HepG2 (cell line): ENCODE measurements around the gene PUS7. TPM values are rescaled to one million over a fixed set of nuclear protein-coding genes. Genes with fewer than 3 reads are reported as not detected.

ENCODE experiments used
- ATAC-seq: fragments of 200-7000 bp; cut with Tn5 transposase; 3 replicates; pipeline ENCODE4 v1.9.1; 2020; ENCODE audit warnings: mild to moderate bottlenecking, moderate library complexity
- BruUV-seq: library from RNA; stranded (reverse); fragments of 400-500 nt; replicated peaks from 2 replicates; lab custom pipeline; 2021; lab: Mats Ljungman, UMichigan
- CTCF ChIA-PET: fragments of 300-600 bp; formaldehyde crosslinking; extraction: SDS; loops from one replicate; lab custom pipeline; 2021; ENCODE audit warnings: low total read pairs, inconsistent platforms, low intra/inter-chr PET ratio; lab: Yijun Ruan, JAX
- POLR2A ChIA-PET: fragments of 350-600 bp; sonication (Branson Sonifier 250); formaldehyde crosslinking; loops from one replicate; lab custom pipeline; 2020; ENCODE audit warnings: antibody characterized with exemption, inconsistent platforms; lab: Yijun Ruan, JAX
- DNase-seq: peaks from one replicate; pipeline ENCODE4 v3.0.0-alpha.2; 2015; ENCODE audit warnings: low spot score
- FAIRE-seq: peaks from 3 replicates; lab custom pipeline; 2011; peaks lifted over from hg19 to GRCh38; lab: Jason Lieb, UNC
- H2AFZ ChIP-seq: one replicate; pipeline ENCODE4 v1.6.1; 2011; ENCODE audit warnings: low read length, inconsistent platforms
- H3K27ac ChIP-seq: fragments of 300-600 bp; 3 replicates; pipeline ENCODE4 v1.8.0; 2011; ENCODE audit warnings: mixed run types, mild to moderate bottlenecking, mixed read lengths, low read length, inconsistent platforms; ENCODE audit not compliant: insufficient read depth; ENCODE audit errors: extremely low read length
- H3K27me3 ChIP-seq, 2 experiments: fragments of 200-600 bp in 1 of 2; 2 replicates in 1 of 2; 3 replicates in 1 of 2; pipeline versions ENCODE4 v1.6.0 to v1.8.0; 2011; ENCODE audit warnings: low read length in 2 of 2, mild to moderate bottlenecking in 2 of 2, moderate library complexity in 2 of 2, inconsistent platforms in 1 of 2; ENCODE audit not compliant: insufficient read depth in 2 of 2, control insufficient read depth in 1 of 2
- H3K36me3 ChIP-seq, 2 experiments: fragments of 200-600 bp in 1 of 2; replicated peaks in 1 of 2; 2 replicates in 1 of 2; 3 replicates in 1 of 2; pipeline versions ENCODE4 v1.5.1 to v1.8.0; 2011; ENCODE audit warnings: low read length in 2 of 2, inconsistent platforms in 1 of 2; ENCODE audit not compliant: insufficient read depth in 2 of 2, control insufficient read depth in 1 of 2
- H3K4me1 ChIP-seq: 2 replicates; pipeline ENCODE4 v1.5.1; 2012; ENCODE audit warnings: low read length, inconsistent platforms; ENCODE audit not compliant: insufficient read depth
- H3K4me2 ChIP-seq: 2 replicates; pipeline ENCODE4 v1.6.0; 2011; ENCODE audit warnings: low read depth, low read length, inconsistent platforms
- H3K4me3 ChIP-seq, 3 experiments: fragments of 200-600 bp in 1 of 3; sonication (generic), shearing (Covaris generic) in 1 of 3; replicated peaks in 1 of 3; 2 replicates each; pipeline ENCODE4 v1.5.1; 2011 to 2016; ENCODE audit warnings: low read length in 3 of 3, inconsistent platforms in 2 of 3, low read depth in 2 of 3, mild to moderate bottlenecking in 2 of 3, control low read depth in 1 of 3, mixed read lengths in 1 of 3; ENCODE audit not compliant: insufficient read depth in 1 of 3
- H3K79me2 ChIP-seq: one replicate; pipeline ENCODE4 v1.6.1; 2011; ENCODE audit warnings: low read length, inconsistent platforms; ENCODE audit not compliant: insufficient read depth
- H3K9ac ChIP-seq: 2 replicates; pipeline ENCODE4 v1.6.0; 2011; ENCODE audit warnings: mild to moderate bottlenecking, low read depth, low read length, inconsistent platforms; ENCODE audit not compliant: insufficient read depth
- H3K9me3 ChIP-seq: 2 replicates; pipeline ENCODE4 v1.5.1; 2012; ENCODE audit warnings: mild to moderate bottlenecking, low read length
- H4K20me1 ChIP-seq: 2 replicates; pipeline ENCODE4 v1.6.0; 2011; ENCODE audit warnings: inconsistent platforms, mild to moderate bottlenecking, low read length, moderate library complexity; ENCODE audit not compliant: insufficient read depth
- CCAR2 ChIP-seq: fragments of 200-400 bp; formaldehyde crosslinking; optimal IDR thresholded peaks from 2 replicates; pipeline ENCODE3; 2018; ENCODE audit warnings: low read depth, mild to moderate bottlenecking, low read length, moderate library complexity
- FLYWCH1 ChIP-seq: sonication (generic); formaldehyde crosslinking; IDR thresholded peaks from 2 replicates; pipeline ENCODE4 v1.8.1; 2023; ENCODE audit warnings: mild to moderate bottlenecking, missing genetic modification reagents
- GPN1 ChIP-seq: sonication (generic); formaldehyde crosslinking; IDR thresholded peaks from 2 replicates; pipeline ENCODE4 v1.5.1; 2020; ENCODE audit warnings: missing genetic modification reagents, borderline replicate concordance
- HDAC2 ChIP-seq: sonication (generic); formaldehyde crosslinking; IDR thresholded peaks from 2 replicates; pipeline ENCODE4 v1.4.0; 2020; ENCODE audit warnings: missing genetic modification reagents
- HMG20A ChIP-seq: IDR thresholded peaks from 2 replicates; pipeline ENCODE4 v1.6.1; 2016; ENCODE audit warnings: borderline replicate concordance
- IKZF4 ChIP-seq: sonication (generic); formaldehyde crosslinking; IDR thresholded peaks from 2 replicates; pipeline ENCODE4 v1.5.1; 2020; ENCODE audit warnings: borderline replicate concordance, mild to moderate bottlenecking, low read depth, missing genetic modification reagents; ENCODE audit errors: not compliant biosample characterization
- IKZF5 ChIP-seq: IDR thresholded peaks from 2 replicates; pipeline ENCODE4 v1.6.1; 2018; ENCODE audit warnings: missing genetic modification reagents, mild to moderate bottlenecking, missing compliant biosample characterization
- KLF15 ChIP-seq: sonication (generic); formaldehyde crosslinking; IDR thresholded peaks from 2 replicates; pipeline ENCODE4 v1.8.1; 2023; ENCODE audit warnings: borderline replicate concordance, mild to moderate bottlenecking, inconsistent platforms, missing genetic modification reagents, mixed read lengths
- KMT2B ChIP-seq: IDR thresholded peaks from 2 replicates; pipeline ENCODE4 v1.6.1; 2016; ENCODE audit warnings: missing genetic modification reagents, missing compliant biosample characterization
- REL ChIP-seq: sonication (generic); formaldehyde crosslinking; conservative IDR thresholded peaks from 2 replicates; pipeline ENCODE4 v1.8.0; 2022; ENCODE audit warnings: mild to moderate bottlenecking, missing genetic modification reagents, moderate library complexity
- TRIM22 ChIP-seq: fragments of 450-650 bp; IDR thresholded peaks from 2 replicates; pipeline ENCODE4 v1.6.1; 2017
- ZNF276 ChIP-seq: sonication (generic); formaldehyde crosslinking; IDR thresholded peaks from 2 replicates; pipeline ENCODE4 v1.4.0; 2020; ENCODE audit warnings: mild to moderate bottlenecking, low read depth, missing genetic modification reagents
- ZNF383 ChIP-seq: sonication (generic); formaldehyde crosslinking; IDR thresholded peaks from 2 replicates; pipeline ENCODE4 v1.4.0; 2020; ENCODE audit warnings: missing genetic modification reagents, mild to moderate bottlenecking, borderline replicate concordance
- ZNF589 ChIP-seq: sonication (generic); formaldehyde crosslinking; conservative IDR thresholded peaks from 2 replicates; pipeline ENCODE4 v1.8.0; 2022; ENCODE audit warnings: mild to moderate bottlenecking, moderate library complexity, missing genetic modification reagents
- ZNF704 ChIP-seq: sonication (generic); formaldehyde crosslinking; IDR thresholded peaks from 2 replicates; pipeline ENCODE4 v1.8.1; 2023; ENCODE audit warnings: mild to moderate bottlenecking, inconsistent platforms, moderate library complexity, missing genetic modification reagents, borderline replicate concordance
- ZNF841 ChIP-seq: sonication (generic); formaldehyde crosslinking; IDR thresholded peaks from 2 replicates; pipeline ENCODE4 v1.8.1; 2023; ENCODE audit warnings: missing genetic modification reagents, borderline replicate concordance
- WGBS: methylation state at CpG from one replicate; pipeline ENCODE4 v1.1.6; 2017; ENCODE audit warnings: low lambda C conversion rate; 5-methylcytosine and 5-hydroxymethylcytosine counted together
- in situ Hi-C: cut with HindIII; loops from 2 replicates; pipeline ENCODE4 v1.10.0; 2017; ENCODE audit warnings: low pct_unique_long_range_greater_than_20kb; ENCODE audit not compliant: extremely low pct_ligation_motif_present
- intact Hi-C: fragments of 100-400 bp; cut with micrococcal nuclease; formaldehyde crosslinking; loops from one replicate; pipeline ENCODE4 v1.10.0; 2022; ENCODE audit not compliant: unreplicated experiment
- polyA plus RNA-seq, 8 experiments: library from polyadenylated mRNA; depleted of rRNA in 3 of 8; stranded (reverse) in 7 of 8; unstranded in 1 of 8; fragments of >200 nt; fragmentation: Illumina TruSeq in 4 of 8; extraction: Trizol in 4 of 8; gene quantifications; 2 replicates each; pipeline versions ENCODE4 v1.2.1 to v1.2.3, GENCODE V29; 2011 to 2016; ENCODE audit warnings: low read depth in 4 of 8, missing spikeins in 1 of 8, mixed read lengths in 1 of 8; ENCODE audit not compliant: insufficient read depth in 1 of 8
- total RNA-seq, 5 experiments: library from RNA; depleted of rRNA; stranded (reverse); fragments of >200 nt; fragmentation: Illumina TruSeq; extraction: Trizol; gene quantifications; 2 replicates each; pipeline ENCODE4 v1.2.3, GENCODE V29; 2016; ENCODE audit warnings: low read depth in 1 of 5

PUS7 gene
- total and polyA plus RNA-seq, 2 of the 13 experiments (the other 11 are each of a cell fraction or from before 2014, with no cell fraction given), result 14.4 to 41.2 TPM

GRCh38 chr7:105521027-105521716, 899 bp downstream of the PUS7 start:
- Histone ChIP-seq H3K27me3 (no peaks in the 10 kb centered on the region), H2AFZ (no peak overlapping the region), H3K36me3 (peaks cover 0 to 21% of the 10 kb centered on the region in 2 experiments; a peak in 3 of 5 replicates), H4K20me1 (no peaks in the 10 kb centered on the region), H3K4me2 (peak overlapping the region; percentile 90), H3K4me1 (peaks cover 32% of the 10 kb centered on the region), H3K27ac (peak overlapping the region; percentile 97), H3K9me3 (no peaks in the 10 kb centered on the region), H3K79me2 (peaks cover 42% of the 10 kb centered on the region), H3K9ac (peak overlapping the region; percentile 79), H3K4me3 (peak overlapping the region; percentile 81 to 95 (median 93))
- FAIRE-seq, result peak; percentile 68
- ATAC-seq, result peak; percentile 74
- 4% methylated on average over 16 of the region's 25 CpGs for WGBS
- intact Hi-C loops (no loop called here), in situ Hi-C loops (no loop called here)
- peak; percentile 67 for DNase-seq
- ChIA-PET CTCF (no interaction called here), POLR2A (interaction anchor here (1.6 kb wide), 1 partner anchor 11 kb away, joined by 15 read pairs; the partner anchor contains the start of gene RINT1)
- BruUV-seq, result no TSS peak
- no peak for TF ChIP-seq FLYWCH1
- TF ChIP-seq GPN1 (CRISPR knock-in tag), result no peak
- TF ChIP-seq TRIM22, result no peak
- no peak for TF ChIP-seq ZNF589 (CRISPR knock-in tag)
- 0 out of 2 replicates have a peak, but pooled peaks have one; percentile 15 for TF ChIP-seq KLF15 (CRISPR knock-in tag)
- peak; percentile 41; the same call in 1 of the 2 replicates for TF ChIP-seq ZNF276 (CRISPR knock-in tag)
- TF ChIP-seq KMT2B (CRISPR knock-in tag), result peak; percentile 50; the same call in 1 of the 2 replicates
- no peak for TF ChIP-seq ZNF841 (CRISPR knock-in tag)
- no peak for TF ChIP-seq ZNF383 (CRISPR knock-in tag)
- peak; percentile 39; the same call in 1 of the 2 replicates for TF ChIP-seq HDAC2
- TF ChIP-seq IKZF5 (CRISPR knock-in tag), result peak; percentile 23; the same call in 1 of the 2 replicates
- peak; percentile 92 for TF ChIP-seq REL (CRISPR knock-in tag)
- TF ChIP-seq HMG20A (CRISPR knock-in tag), result peak; percentile 13; the same call in 1 of the 2 replicates
- TF ChIP-seq CCAR2, result no peak
- peak; percentile 66; the same call in 1 of the 2 replicates for TF ChIP-seq ZNF704 (CRISPR knock-in tag)
- TF ChIP-seq IKZF4 (CRISPR knock-in tag), result no peak
